BJ (cell line): ENCODE results near the gene MOGAT3. TPM values are rescaled to one million over a fixed set of nuclear protein-coding genes. Genes with fewer than 3 reads are reported as not detected.

Source experiments
- CTCF ChIA-PET: fragments of 350-600 bp; formaldehyde crosslinking; extraction: SDS; loops from one replicate; lab custom pipeline; 2021; ENCODE audit warnings: antibody characterized with exemption, inconsistent platforms; lab: Yijun Ruan, JAX
- POLR2A ChIA-PET: fragments of 300-600 bp; sonication (Branson Sonifier 250); formaldehyde crosslinking; extraction: SDS; loops from one replicate; lab custom pipeline; 2021; ENCODE audit warnings: antibody characterized with exemption; lab: Charles Lee
- DNase-seq: peaks from one replicate; pipeline ENCODE4 v3.0.0-alpha.2; 2011; ENCODE audit warnings: low read depth
- H3K27me3 ChIP-seq: 2 replicates; pipeline ENCODE4 v1.6.0; 2011; ENCODE audit warnings: low read length; ENCODE audit not compliant: control insufficient read depth, insufficient read depth
- H3K36me3 ChIP-seq: 2 replicates; pipeline ENCODE4 v1.5.1; 2011; ENCODE audit warnings: low read length; ENCODE audit not compliant: control insufficient read depth, insufficient read depth
- H3K4me3 ChIP-seq: 2 replicates; pipeline ENCODE4 v1.5.1; 2011; ENCODE audit warnings: low read depth, mild to moderate bottlenecking, control low read depth, low read length
- polyA plus RNA-seq: library from polyadenylated mRNA; depleted of rRNA; stranded (reverse); fragments of >200 nt; gene quantifications from 2 replicates; pipeline ENCODE4 v1.2.3, GENCODE V29; 2011
- TF ChIP-seq, protein P1 (sequence below): IDR thresholded peaks from 2 replicates; pipeline ENCODE4 v1.5.1; 2011; ENCODE audit warnings: low read depth, mild to moderate bottlenecking, control low read depth, inconsistent platforms, low read length, moderate library complexity; ENCODE audit not compliant: insufficient read depth

MOGAT3 gene
- polyA plus RNA-seq, 1 experiment = not detected

DNA sequence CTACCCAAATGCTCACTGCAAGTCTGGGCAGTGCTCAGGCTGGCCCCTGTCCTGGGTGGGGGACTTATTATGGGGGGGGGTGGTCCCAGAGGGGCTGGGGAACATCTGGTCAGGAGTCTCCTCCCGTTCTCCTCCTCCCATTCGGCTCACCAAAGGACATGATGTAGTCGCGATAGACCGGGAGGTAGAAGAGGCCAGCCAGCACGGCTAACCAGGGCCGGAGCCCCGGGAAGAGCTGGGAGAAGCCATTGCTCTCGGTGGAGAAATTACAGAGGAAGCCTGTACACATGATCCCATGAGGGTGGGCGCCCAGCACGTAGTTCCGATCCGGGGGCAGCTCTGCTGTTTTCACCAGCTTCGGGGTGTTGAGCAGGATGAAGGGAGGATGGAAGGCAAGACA lies 2.4 kb downstream of the MOGAT3 start:
- ChIA-PET POLR2A (no interaction called here), CTCF (interaction anchor here (0.9 to 1.4 kb wide), 2 partner anchors 56 to 132 kb away, joined by 3 to 4 read pairs; no protein-coding TSS in a partner anchor)
- Histone ChIP-seq H3K36me3 (no peaks in the 10 kb centered on the region), H3K4me3 (no peak overlapping the region), H3K27me3 (peaks cover 19% of the 10 kb centered on the region)
- no peak for DNase-seq
- TF ChIP-seq, protein P1, sequence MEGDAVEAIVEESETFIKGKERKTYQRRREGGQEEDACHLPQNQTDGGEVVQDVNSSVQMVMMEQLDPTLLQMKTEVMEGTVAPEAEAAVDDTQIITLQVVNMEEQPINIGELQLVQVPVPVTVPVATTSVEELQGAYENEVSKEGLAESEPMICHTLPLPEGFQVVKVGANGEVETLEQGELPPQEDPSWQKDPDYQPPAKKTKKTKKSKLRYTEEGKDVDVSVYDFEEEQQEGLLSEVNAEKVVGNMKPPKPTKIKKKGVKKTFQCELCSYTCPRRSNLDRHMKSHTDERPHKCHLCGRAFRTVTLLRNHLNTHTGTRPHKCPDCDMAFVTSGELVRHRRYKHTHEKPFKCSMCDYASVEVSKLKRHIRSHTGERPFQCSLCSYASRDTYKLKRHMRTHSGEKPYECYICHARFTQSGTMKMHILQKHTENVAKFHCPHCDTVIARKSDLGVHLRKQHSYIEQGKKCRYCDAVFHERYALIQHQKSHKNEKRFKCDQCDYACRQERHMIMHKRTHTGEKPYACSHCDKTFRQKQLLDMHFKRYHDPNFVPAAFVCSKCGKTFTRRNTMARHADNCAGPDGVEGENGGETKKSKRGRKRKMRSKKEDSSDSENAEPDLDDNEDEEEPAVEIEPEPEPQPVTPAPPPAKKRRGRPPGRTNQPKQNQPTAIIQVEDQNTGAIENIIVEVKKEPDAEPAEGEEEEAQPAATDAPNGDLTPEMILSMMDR = no peak

DNA sequence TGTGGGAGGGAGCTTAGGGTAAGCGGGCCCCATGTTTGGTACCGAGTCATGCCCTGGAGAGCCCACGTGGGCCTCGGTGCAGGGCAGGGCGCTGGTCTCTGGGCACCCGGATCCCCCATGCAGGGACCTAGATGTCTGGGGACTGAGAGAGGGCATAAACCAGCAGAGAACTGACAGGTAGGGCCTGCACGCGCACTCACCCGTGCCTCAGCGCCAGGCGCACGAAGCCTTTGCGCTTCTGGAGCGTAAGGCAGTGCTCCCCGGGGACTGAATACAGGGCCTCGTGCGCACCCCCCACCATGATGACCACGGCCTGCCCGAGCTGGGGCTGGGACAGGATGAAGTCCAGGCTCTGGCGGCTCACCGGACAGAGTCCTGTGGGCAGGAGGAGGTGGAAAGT lies 2.8 kb downstream of the MOGAT3 start:
- no peak overlapping the region for H3K4me3 ChIP-seq
- ChIA-PET CTCF (interaction anchor here (1.4 kb wide), 1 partner anchor 132 kb away, joined by 4 read pairs; no protein-coding TSS in a partner anchor), POLR2A (no interaction called here)
- TF ChIP-seq, protein P1 = no peak
- H3K36me3 ChIP-seq = no peaks in the 10 kb centered on the region
- no peak for DNase-seq
- peaks cover 18% of the 10 kb centered on the region for H3K27me3 ChIP-seq

DNA sequence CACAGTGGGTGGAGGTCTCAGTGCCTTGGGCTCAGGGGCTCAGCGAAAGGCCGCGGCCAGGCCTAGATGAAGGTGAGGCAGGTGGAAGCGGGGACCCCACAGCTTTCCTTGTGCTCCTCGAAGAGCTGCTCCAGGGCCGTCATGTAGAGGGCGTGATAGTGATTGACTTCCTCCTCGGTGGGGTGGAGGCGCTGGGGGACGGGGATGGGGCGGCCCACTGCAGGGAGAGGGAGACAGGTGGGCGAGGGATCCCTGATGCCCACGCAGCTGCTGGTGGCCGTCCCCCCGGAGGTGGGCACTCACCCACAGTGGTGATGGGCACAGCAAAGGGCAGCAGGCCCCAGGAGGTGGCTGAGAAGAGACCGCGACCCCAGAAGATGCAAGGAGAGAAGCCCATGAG lies 5.0 kb downstream of the MOGAT3 start:
- ChIA-PET POLR2A (no interaction called here), CTCF (interaction anchor here (0.7 to 7.8 kb wide), 5 partner anchors 12 to 86 kb away, joined by 3 to 158 read pairs (median 3); partner anchors contain the start of gene VGF)
- no peak for DNase-seq
- Histone ChIP-seq H3K27me3 (peaks cover 7% of the 10 kb centered on the region), H3K4me3 (no peak overlapping the region), H3K36me3 (no peaks in the 10 kb centered on the region)
- TF ChIP-seq, protein P1 = no peak

DNA sequence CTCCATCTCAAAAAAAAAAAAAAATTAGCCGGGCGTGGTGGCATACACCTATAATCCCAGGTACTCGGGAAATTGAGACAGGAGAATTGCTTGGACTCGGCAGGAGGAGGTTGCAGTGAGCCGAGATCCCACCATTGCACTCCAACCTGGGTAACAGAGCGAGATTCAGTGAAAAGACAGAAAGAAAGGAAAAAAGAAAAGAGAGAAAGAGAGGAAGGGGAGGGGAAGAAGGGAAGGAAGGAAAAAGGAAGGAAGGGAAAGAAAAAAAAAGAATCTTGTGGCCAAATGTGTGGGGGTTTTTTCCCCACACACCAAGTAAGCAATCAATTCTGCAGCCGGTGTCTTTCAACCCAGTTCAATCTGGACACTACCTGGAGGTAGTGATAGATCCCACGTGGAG lies 11.7 kb downstream of the MOGAT3 start:
- no peak for DNase-seq
- ChIA-PET POLR2A (no interaction called here), CTCF (interaction anchor here (1.4 to 7.8 kb wide), 2 partner anchors 45 to 46 kb away, joined by 4 to 158 read pairs; no protein-coding TSS in a partner anchor)
- peaks cover 1% of the 10 kb centered on the region for H3K27me3 ChIP-seq
- no peak overlapping the region for H3K4me3 ChIP-seq
- TF ChIP-seq, protein P1 = no peak
- no peaks in the 10 kb centered on the region for H3K36me3 ChIP-seq

DNA sequence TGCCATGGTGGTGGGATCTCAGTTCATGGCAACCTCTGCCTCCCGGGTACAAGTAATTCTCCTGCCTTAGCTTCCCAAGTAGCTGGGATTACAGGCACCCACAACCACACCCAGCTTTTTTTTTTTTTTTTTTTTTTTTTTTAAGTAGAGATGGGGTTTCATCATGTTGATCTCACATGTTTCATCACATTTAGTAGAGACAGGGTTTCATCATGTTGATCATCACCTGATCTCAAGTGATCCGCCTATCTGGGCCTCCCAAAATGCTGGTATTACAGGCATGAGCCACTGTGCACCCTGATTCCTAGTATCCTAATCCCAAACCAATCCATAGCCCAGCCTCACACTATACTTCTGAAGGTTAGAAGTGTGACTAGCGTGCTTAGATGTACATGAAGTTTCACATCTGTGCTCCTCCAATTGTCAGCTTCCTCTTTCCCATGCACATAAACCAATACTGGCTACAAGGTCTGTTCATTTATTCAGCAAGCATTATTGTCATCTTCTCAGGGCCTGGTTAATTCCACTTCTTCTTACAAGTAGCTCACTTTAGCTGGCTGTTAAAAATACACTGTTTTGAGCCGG lies 13.9 kb downstream of the MOGAT3 start:
- Histone ChIP-seq H3K4me3 (no peak overlapping the region), H3K36me3 (no peaks in the 10 kb centered on the region), H3K27me3 (peaks cover 1% of the 10 kb centered on the region; the same call in 1 of the 2 replicates)
- TF ChIP-seq, protein P1 = no peak
- no peak for DNase-seq
- ChIA-PET POLR2A (no interaction called here), CTCF (interaction anchor here (0.7 to 0.9 kb wide), 2 partner anchors 17 to 96 kb away, joined by 3 to 4 read pairs; no protein-coding TSS in a partner anchor)
